T47D (cell line): ENCODE results near the gene REEP3.
"Not testable (repeated sequence)": the region's sequence is repeated elsewhere in the genome, so short reads cannot be mapped to it uniquely, and the experiment has no call there.

Experiments
- DNase-seq, 2 experiments: peaks; one replicate each; pipeline versions ENCODE4 v3.0.0 to v3.0.0-alpha.2; 2011 to 2012; ENCODE audit warnings: low read depth in 1 of 2, low spot score in 1 of 2
- JUND ChIP-seq: IDR thresholded peaks from 2 replicates; pipeline ENCODE4 v1.6.1; 2012; ENCODE audit warnings: low read depth
- in situ Hi-C: cut with HindIII; loops from 2 replicates; pipeline ENCODE4 v1.10.0; 2016; ENCODE audit warnings: low sequenced_read_pairs, low pct_unique_long_range_greater_than_20kb

REEP3 gene

DNA sequence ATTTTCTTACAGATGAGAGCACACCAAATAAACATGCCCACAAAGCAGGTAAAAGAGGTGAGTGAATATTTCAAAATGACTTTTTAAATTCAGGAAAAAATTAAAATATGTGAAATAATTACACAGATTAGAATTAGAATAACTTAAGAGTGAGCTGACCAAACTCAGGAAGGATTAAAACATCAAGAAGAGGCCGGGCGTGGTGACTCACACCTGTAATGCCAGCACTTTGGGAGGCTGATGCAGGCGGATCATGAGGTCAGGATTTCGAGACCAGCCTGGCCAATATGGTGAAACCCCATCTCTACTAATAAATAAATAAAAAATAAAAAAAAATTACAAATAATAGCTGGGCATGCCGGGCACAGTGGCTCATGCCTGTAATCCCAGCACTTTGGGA is 140.1 kb downstream of the REEP3 start:
- no peak for TF ChIP-seq JUND
- in situ Hi-C loops, result no loop called here
- DNase-seq, result no peak

DNA sequence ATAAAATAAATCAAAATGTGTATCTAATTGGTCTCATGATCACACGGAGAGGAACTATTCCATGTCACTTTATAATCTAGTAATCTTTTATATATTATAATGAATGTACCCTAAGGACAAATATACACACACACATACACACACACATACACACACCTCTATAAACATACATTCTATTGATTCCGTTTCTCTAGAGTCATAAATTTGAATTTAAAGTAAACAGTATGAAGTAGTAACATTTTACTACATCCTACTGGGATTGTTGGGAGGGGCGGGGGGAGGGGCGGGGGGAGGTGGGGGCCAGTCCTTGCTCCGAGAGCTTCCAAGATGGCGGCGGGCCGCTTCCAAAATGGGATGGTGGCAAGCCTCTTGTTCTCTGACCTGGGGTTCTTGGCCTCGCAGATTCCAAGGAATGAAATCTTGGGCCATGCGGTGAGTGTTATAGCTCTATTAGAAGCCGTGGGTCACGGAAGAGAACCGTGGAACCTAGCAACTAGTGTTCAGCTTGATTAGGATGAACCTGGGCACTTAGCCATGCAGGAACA is 143.2 kb downstream of the REEP3 start:
- no peak for DNase-seq

DNA sequence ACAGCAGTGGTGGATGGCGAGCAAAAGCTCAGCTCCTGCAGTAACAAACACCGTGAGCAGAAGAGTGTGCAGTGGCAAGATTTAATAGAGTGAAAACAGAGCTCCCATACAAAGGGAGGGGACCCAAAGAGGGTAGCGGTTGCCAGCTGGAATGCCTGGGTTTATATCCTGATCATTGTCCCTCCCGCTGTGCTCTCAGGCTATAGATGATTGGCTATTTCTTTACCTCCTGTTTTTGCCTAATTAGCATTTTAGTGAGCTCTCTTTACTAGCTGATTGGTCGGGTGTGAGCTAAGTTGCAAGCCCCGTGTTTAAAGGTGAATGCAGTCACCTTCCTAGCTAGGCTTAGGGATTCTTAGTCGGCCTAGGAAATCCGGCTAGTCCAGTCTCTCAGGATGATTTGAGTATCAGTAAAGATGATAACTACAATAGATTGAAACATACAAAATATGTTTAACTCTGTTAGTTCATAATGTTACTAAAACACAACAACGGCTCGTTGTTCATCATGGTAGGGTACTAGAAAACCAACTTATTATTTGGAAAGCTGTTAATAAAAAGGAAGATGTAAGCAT is 143.9 kb downstream of the REEP3 start:
- DNase-seq, in situ Hi-C loops: not testable (repeated sequence)

More for the DNA sequence above, 143.2 kb downstream of the REEP3 start:
- no peak for TF ChIP-seq JUND
- in situ Hi-C loops, result no loop called here

DNA sequence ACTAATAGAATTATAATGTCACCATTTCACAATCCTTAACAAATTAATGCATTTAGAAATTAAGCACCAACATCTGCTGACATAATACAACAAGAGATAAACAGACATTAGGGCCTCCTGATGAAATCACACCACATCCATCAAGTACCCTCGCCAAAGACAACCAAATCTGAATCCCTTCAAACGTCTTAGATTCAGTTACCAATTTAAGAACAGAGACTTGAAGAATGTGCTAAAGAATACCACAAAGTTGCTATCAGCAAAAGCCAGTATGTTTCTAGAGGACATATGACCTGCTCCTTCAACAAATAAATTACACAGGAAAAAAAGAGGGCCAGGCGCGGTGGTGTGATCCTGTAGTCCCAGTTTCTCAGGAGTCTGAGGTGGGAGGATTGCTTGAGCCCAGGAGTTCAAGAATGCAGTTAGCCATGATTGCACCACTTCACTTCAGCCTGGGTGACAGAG is 144.5 kb downstream of the REEP3 start:
- TF ChIP-seq JUND, result no peak
- in situ Hi-C loops, result no loop called here
- no peak for DNase-seq

DNA sequence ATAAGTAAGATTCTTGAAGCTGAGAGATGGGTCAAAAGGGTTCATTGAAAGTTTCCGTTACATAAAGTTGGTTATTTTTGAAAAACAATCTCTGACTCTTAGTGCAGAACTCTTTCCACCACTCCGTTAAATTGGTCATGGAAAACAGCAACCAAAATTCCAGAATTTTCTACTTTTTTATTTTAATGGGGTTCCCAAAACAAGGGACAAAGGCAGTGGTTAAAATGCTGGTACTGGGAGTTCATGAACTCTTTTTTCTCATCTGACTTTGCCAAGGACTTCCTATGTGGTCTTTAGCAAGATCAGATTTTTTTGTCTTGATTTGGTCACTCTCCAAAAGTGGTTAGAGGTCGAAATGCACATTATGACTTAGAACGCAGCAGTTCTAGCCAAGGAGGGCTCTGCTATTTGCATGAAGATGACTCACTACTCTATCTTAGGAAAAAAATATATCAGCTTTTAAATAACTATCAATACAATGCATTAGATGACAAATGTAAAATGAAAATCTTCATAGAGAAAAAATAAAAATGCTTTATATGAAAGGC is 145.7 kb downstream of the REEP3 start:
- in situ Hi-C loops, result no loop called here
- TF ChIP-seq JUND, result no peak
- DNase-seq, result no peak

DNA sequence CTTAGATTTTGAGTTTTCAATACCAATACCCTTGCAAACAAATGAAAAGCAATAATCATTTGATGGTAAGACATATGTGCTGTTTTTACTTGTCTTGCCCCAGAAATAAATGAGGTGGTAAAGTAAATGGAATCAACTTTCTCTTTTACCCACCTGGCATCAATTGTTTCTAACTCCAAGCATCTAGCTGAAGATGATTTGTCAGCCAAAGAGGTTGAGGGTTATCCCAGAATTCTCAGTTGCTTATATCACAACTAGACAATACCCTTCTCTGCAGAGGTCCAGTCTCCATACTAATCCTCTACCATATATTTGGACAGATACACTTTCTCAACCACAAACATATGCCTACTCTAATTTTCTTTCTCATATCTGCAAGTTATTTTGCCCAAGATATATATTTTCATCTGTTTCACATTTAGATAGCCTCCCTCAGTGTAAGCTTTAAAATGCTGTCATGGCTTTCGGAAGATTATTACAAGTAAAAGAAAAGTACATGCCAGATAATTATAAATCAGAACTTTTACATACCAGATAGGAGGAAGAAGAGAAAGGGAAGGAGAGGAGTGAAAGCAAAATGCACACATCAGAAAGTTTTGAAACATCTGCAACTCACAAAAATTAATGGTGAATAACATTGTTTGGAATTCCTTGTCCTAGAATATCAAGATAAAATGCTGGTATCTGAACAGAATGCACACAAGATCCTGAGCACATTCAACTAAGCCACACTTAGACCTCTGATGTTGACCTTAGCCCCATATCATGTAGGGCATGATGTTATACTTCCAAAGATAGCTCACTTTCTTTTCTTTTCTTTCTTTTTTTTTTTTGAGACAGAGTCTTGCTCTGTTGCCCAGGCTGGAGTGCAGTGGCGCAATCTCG is 146.6 kb downstream of the REEP3 start:
- DNase-seq, result no peak
- in situ Hi-C loops, result no loop called here
- TF ChIP-seq JUND, result no peak

DNA sequence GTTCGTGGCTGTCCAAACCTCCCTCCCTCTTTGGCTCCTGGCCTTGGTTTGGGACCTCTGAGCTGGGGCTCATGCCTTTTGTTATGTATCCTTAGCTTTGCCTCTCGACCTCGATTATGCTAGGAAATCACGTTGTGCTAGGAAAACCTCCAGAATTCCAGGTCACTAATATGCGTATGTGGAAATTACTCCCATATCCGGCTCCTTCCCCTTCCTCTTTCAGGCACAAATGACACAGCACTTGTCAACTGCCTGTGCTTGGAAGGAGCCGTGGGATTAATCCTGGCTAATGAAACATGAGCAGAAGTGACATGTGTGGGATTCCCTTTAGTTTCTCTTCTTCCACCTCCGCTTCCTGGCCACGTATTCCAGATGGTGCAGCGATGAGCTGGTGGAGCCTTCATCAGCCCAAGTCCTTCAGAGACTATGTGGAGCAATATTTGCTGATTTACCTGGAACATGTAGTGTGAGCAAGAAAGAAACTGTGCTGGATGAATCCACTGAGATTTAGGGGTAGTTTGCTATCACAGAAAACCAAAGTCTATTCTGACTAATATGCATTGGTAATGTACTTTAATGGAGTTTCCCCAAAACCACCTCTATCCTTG is 149.2 kb downstream of the REEP3 start:
- TF ChIP-seq JUND, result no peak
- in situ Hi-C loops, result no loop called here
- no peak for DNase-seq

DNA sequence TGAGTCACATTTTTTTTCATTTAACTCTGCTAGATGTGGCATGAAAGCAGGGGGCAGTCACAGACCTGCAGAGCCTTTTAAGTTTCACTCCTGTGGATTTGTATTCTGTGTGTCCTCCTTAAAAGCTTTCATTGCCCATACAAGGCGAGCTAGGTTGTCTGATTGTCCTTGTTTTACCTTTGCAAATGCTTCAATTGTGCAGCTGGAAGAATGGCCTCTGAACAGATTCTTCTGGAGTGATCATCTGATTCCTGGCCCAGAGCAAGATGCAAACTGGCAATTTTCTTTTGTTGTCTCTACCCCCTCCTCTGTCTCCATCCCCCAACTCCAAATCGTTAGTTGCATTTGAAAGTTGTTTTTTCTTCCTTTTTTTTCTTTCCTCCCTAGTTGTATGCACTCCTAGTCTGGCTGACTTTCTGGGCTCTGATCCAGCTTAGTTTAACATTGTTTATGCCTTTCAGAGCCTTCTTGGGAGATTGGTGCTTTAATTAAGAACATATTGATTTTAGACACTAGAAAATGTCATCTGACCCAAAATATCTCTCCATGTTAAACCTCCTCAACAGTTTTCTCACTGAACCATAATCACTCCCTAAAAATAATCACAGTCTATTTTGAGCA is 150.2 kb downstream of the REEP3 start:
- peak in 1 of 2 experiments; percentile 16 for DNase-seq
- no peak for TF ChIP-seq JUND
- in situ Hi-C loops, result no loop called here

DNA sequence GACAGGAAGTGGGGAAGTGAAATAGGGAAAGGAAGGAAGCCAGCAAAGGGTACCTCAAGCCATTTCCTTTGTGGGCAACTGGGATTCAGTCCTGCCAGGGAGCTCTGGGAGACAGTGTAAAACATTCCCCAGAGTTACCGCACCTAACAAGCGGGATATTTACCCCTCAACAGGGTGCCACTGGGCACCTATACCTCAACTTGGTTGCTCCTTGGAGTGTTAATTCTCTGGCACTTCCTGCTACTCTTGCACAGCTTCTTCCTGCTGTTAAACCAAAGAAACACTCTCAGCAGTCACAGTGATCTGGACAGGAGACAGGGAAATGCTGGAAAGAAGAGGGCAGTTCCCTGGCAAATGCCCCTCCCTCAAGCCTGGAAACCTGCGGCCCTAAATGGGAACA is 151.3 kb downstream of the REEP3 start:
- TF ChIP-seq JUND, result no peak
- in situ Hi-C loops, result no loop called here
- DNase-seq, result no peak

DNA sequence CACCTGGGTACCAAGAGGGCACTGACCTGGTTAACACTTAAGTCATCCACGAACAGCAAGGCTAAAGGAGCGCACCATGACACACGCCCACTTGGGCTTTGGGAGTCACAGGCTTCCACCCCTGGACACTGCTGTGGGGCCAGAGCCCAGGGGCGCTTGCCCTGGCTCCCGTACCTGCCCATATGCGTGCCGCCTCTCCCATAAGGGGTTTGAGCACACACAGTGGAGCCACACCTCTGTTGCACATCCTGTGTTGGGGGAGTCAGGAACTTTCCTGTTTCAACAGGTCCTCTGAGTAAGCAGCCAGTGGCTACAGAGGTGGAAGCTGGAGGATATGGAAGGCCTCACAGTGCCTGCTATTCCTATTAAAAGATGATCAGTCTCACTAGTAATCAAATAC is 152.0 kb downstream of the REEP3 start:
- DNase-seq, result no peak
- TF ChIP-seq JUND, result no peak
- in situ Hi-C loops, result no loop called here

DNA sequence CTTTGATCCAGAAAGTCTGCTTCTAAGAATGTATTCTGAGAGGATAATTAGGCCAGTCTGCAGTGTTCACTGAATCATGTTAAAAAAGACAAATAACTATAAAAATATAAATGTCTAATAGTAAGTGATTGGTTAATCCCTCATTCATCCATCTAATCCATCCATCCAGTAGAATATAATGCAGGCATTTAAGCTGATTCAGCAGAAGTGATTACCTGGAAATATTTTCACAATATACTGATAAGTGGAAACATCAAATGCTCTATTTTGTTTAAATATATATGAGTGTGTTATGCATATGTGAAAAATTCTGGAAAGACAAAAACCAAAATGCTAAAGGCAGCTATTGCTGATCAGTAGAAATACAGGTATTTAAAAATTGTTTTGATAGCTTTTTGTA is 152.6 kb downstream of the REEP3 start:
- in situ Hi-C loops, result no loop called here
- TF ChIP-seq JUND, result no peak
- DNase-seq, result no peak
